CD4-positive, alpha-beta T cell treated with Interleukin-4 for 4 hours (primary cell): ENCODE measurements around the gene SPINDOC.

Experiments used
- DNase-seq: peaks from one replicate; pipeline ENCODE4 v3.0.0-alpha.2; 2020

SPINDOC gene

DNA sequence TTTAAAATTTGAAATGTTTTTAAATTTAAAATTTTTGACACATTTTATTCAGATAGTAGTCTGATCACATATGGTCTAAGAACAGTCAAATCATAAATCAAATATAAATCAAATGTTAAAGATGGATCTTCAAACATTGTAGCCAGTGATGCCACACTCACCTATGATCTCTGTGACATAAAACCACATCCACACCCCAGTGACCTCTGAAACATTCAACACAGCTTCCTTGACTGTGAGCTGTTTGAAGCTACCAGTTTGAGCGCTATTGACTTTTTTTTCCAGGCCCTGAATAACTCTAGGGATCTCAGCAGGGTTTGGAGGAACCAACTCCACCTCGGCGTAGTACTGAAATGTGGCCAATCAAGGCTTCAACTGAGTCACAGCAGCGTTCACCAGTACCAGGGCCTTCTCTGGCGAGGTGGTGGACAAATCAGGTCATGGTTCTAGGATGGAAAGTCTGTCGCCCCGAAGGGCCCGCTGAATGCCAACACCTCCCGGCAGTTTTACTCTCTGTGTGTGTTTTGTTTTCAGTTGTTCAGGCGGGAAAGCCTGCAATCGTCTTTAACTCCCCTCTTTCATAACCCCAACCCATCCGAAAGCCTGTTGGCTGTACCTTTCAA is 21.4 kb downstream of the SPINDOC start:
- no peak for DNase-seq

DNA sequence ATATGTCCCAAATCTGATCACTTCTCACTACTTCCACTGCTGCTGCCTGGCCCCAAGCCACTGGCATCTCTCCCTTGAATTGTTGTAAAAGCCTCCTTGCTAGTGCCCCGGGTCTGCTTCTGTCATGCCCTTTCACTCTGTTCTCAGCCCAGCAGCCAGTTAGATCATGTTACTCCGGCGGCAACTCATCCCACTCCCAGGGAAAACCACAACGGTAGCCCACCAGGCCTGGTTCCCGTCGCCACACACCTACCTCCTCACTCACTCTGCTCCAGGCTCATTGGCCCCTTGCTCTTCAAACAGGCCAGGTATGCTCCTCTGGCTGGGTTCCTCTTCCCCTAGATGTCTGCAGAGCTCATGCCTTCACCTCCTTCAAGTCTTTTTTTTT is 21.9 kb downstream of the SPINDOC start:
- no peak for DNase-seq

DNA sequence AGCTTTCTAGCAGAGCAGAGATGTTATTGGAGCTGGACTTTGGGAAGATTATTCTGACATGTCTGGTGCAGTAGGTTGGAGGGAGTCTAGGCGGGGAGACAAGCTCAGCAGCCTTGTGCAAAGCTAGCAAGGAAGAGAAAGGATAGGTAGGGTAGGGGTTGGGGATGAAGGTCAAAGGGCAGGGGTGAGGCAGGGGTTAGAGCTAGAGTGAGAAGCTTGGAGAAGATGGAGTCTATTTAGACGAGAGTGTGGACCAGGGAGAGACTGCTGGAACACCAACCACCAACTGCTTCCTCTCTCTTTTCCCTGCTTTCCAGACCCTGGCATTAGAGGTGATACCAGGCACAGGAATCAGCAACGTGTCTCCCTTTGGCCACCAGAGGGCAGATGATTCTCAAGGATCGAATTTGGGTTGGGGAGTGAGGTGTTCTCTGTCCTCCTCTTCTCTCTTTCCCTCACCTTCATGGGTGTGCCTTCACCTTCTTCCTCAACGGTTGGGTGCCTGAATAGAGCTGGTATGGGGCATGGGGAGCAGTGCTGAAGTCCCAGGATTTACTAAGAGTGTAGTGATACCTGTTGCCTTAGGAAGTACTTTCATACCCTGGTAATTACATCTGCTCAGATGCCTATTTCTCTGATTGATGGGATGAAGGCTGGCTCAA is 23.9 kb downstream of the SPINDOC start:
- DNase-seq = peak; percentile 82

DNA sequence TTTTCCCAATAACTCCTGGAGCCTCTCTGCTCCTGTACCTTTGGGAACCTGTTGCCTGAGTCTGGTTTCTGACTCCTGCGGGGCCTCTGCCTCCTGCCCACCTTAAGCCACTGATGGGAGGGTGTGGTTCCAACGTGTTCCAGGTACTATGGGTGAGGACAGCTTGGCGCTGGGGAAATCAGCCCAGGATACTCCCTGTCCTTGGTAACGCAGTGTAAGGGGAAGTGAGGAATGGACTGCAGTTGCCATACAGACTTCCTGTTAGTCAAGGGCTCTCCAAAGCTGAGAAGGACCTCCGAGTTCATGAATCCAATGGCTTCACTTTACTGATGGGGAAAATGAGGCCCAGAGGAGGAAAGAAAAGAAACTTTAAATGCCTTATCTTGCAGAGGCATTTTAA is 24.5 kb downstream of the SPINDOC start:
- DNase-seq = no peak

DNA sequence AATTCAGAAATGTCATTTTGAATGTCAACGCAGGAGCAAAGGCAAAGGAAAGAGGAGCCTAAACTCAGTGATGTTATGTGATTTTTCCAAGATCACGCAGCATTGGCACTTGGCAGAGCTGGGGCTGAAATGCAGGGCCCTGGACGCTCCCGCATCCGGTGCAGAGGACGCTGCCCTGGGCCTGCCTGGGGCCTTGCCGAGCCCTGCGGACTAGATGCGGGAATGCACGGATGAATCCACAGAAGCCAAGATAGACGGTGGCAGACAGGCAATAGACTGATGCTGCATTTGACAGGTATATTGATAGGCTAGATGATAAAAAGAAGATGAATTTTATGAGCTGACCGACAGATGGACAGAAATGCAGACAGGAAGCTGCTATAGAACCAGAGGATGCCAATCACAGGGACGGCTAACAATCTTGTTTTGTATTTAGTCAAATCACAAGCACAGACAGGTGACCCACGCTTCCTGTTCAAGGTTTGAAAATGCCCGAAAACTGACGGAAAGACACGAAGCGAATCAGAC is 25.0 kb downstream of the SPINDOC start:
- DNase-seq = no peak

DNA sequence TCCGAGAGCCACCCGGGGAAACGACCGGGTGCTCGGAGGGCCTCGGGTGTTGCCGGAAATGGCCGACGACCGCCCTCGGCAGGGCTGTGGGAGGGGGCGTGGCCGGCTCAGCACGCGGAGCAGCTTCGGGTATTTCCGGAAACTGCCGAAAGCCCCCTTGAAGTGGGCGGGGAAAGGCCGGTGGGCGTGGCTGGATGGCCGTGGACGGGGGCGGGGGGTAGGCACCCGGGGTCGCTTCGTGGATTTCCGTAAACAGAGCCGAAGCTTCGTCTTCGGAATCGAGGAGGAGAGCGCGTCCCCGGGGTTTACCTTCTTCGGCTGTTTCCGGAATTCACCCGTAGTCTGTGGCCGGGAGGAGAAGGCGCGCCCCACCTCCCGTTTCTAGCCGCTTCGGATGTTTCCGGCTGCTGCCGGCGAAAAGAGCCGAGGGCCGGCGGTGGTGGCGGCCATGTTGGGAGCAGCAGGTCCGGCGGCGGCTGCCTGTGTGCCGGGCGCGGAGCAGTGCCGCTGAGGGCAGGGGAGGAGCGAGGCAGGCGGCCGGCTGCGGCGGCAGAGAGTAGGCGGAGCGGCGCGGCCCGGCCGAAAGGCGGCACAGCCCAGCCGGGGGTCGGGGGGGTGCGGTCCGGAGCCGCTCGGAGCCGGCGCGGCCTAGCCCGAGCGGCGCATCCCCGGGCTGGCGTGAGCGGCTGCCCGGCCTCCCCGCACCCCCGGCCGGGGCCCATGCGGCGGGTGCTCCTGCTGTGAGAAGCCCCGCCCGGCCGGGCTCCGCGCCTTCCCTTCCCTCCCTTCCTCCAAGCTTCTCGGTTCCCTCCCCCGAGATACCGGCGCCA is 25.6 kb downstream of the SPINDOC start, which contains the start of gene MARK2:
TSS of gene MARK2 (plus strand) at position 433 of the 830 bp plus-strand sequence. CDS start at position 830, 397 bp downstream.
- DNase-seq = peak; percentile 98

DNA sequence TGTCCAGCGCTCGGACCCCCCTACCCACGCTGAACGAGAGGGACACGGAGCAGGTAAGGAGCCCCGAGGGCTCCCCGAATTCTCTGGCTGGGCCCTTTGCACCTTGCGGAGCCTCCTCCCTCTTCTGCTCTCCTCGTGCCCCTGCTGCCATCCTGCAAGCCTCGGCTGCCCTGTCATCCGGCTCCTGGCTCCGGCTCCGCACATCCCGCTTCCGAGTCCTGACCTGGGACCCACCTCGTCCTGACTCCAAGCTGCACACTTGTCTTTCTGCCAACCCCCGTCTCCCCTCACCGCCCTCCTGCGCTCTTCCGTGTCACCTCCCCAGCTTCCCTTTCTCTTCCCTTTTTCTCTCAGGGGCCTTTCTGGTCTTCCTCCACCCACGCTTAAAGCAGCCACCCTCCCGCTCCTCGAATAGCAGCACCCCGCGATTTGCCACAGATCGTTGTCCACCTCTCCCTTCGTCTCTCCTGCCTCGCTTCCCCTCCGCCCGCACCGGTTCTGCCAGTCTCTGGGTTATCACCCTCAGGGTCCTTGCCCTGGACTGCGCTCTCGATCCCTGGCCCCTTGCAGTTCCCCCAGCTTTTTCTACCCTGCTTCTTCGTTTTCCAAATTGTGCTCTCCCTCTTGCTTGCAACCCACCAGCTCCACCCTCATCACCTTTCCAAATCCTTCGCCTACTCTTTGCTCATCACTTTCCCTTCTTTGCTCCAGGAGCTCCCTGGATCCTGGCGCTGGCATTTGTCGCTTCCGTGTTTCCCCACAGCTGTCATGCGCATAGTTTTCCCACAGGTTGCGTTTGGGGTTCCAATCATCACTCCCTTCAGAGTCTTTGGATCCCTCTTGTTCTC is 26.5 kb downstream of the SPINDOC start:
- no peak for DNase-seq

DNA sequence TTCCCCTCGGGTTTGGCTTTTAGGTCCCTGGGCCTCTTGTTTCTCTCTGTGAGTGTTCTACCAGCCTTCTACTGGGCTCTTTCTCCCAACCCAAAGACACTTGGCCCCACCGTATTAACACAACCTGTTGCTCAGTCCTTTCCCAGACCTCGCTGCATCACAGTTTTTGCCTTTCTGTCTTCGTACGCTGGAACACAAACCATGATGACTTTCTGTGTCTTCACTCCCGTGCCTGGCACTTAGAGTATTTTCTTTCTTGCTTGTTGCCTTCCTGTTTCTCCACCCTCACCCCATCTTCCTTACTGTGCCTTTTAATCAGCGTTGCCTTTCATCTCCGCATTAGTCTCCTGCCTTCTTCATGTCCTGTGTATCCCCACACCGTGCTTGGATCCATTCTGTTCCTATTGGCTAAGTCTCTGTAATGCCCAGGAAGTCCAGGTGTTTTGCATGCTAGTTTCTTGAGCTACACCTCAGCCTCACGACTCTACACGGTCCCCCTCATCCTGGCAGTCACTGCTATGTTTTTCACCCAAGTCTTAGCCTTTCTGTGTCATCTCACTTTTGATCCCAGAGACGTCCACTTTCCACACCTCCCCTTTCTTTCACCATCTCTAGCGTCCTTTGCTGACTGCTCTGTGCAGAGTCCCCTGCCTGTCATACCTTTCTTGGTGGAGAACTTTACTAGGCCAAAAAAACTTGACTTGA is 27.3 kb downstream of the SPINDOC start:
- no peak for DNase-seq

DNA sequence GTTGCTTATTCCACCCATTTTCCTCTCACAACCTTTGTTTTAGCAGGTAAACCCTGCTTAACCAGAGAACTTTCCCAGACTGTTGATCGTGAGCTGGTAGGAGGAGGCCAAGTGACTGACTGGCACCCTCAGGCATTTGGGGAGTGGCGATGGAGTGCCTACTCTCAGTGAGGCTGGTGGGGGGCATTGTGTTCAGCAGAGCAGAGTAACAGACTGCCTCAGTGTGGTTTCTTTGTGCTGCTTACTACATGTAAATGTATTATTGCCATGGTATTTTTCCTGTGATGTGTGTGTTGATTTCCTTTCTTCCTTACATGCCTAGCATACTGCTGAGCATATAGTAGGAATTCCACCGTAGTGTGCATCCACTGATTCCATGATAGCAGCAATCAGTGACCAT is 28.3 kb downstream of the SPINDOC start:
- no peak for DNase-seq

DNA sequence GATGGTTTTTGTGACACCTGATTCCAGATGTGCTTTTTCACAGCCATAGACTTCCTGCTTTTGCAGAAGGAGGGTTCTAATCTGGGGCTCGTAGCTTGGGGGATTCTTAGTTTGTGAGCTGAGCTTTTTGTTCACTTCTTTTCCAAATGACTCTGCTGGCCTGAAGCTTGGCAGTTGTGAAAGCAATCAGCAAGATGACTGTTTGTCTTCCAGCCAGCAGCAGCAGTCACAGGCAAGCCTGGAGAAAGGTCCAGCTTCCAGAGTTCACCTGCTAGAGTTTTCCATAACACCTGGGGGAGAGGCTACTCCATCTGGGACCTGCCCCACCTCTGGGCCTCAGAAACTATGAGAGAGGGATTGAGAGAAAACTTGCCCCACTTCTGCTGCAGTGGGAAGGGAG is 29.8 kb downstream of the SPINDOC start:
- no peak for DNase-seq

DNA sequence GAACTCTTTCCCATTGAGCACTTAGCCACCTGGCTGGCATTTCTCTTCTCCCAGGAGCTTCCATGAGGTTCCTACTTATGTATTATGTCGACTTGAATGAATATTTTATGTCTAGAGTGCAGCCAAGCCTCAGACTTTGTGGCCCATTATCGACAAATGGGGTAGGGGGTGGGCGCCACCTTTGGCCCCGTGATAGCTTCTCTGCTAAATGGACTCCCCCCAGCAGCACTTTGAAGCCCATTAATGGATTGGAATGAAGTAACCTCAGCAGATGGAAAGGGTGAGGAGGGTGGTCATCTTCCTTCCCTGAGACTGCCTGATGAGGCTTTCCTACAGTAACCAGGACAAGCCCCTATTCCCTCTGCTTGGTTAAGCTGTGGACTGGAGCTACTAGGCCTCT is 31.6 kb downstream of the SPINDOC start:
- DNase-seq = no peak

DNA sequence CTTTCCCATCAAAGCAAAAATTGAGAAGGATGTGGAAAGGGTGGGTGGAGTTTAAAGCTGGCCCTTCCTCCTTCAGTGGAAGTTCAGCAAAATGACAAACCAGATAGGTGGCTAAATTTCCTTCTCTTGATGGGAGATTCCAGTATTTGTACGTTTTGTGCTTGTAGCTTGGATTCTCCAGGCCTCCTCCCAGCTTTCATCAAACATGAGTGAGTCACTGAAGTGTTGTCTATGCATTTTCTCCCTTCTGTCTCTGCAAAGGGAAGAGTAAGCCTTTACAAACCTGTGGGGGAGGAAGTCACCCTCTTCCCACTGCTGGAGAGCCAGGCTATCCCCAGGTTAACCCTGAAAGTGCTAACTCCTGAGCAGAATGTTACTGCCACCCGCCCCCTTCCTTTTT is 32.0 kb downstream of the SPINDOC start:
- no peak for DNase-seq

DNA sequence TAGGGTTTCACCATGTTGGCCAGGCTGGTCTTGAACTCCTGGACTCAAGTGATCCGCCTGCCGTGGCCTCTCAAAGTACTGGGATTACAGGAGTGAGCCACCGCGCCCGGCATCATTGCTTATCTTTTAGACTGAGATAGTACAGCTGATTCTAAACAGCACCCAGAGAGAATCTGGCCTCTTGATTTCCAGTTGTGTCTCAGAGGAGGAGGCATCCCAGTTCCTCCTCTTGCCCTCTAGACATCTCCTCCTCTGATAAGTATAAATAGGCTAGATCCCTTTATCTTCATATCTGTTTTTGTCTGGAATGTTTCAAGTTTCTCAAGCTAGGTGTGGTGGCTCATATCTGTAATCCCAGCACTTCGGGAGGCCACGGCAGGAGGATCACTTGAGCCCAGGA is 32.7 kb downstream of the SPINDOC start:
- DNase-seq = no peak

DNA sequence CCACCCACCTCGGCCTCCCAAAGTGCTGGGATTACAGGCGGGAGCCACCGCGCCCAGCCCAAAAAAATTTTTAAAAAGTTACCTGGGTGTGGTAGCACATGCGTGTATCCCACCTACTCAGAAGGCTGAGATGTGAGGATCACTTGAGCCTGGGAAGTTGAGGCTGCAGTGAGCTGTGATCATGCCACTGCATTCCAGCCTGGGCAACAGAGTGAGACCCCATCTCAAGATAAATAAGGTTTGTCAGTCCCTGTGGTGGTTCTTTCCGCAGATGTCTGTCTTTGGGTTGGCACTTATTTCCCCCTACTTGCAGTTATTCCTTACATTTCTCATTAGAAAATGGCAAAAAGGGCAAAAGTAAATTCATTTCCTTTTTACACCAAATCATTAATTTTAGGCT is 33.6 kb downstream of the SPINDOC start:
- DNase-seq = no peak

DNA sequence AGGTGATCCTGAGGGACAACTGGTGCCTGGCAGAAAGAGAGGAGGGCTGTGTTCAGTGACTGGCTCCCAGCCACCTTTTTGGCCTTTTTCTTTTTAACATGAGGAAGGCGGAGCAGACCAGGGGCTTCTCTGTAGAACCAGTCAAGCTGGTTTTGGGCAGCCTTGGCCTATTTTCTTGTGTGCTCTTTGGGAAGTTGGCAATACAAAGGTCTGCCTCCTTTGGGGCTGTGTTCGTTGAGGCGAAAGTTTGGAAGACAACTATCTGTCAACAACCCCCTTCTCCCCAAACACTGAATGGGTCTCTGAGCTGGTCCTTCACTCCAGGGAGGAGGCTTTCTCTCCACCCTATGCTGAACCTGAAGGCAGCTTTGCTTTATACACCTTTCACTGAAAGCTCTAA is 34.1 kb downstream of the SPINDOC start:
- no peak for DNase-seq

DNA sequence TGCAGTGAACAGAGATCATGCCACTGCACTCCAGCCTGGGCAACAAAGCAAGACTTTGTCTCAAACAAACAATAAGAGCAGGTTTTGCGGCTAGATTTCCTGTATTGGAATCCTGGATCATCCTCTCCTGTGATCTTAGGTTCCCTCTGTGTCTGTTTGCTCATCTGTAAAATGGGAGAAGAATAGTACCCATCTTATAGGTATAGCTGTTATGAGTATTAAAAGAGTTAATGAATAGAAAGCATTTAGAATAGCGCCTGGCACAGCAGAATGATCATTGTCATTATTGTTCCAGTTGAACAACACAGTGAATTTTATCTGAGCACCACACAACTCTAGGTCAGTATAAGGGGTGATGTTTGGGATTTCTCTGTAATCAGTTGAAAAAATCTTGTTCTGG is 36.4 kb downstream of the SPINDOC start:
- no peak for DNase-seq

DNA sequence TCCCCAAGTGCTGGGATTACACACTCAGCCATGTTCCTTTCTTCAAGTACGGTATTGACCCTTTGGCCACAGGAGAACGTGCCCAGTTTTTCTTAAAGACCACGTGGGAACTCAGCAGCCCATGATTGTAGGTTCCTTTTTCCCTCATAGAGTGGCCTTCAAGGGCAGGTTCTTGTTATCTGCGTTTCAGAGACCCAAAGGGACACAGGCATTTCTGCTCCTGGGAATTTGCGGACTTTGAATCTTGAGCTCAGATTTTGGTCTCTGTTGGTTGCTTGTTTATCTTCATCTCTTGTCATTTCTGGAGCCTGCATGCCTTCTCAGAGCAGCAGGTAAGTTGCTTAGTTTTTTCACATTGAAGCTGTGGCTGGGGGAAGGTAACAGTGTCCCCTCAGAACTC is 37.7 kb downstream of the SPINDOC start:
- no peak for DNase-seq

DNA sequence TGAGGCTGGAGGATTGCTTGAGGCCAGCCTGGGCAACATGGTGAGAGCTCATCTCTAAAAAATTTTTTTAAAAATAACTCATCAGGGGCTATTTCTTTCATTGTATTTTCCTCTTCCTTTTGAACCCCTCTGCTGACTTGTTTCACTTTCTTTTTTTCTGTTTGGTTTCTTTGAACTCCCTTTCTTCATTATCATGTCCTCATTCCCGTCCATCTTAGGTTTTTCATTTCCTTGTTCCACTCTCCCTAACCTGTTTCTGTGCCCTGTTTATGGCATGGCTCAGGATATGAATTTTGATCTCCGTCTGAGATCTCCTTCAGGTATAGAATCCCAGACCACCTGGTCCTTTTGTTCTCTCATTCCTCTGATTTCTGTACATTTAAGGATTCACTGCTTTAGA is 38.1 kb downstream of the SPINDOC start:
- no peak for DNase-seq

DNA sequence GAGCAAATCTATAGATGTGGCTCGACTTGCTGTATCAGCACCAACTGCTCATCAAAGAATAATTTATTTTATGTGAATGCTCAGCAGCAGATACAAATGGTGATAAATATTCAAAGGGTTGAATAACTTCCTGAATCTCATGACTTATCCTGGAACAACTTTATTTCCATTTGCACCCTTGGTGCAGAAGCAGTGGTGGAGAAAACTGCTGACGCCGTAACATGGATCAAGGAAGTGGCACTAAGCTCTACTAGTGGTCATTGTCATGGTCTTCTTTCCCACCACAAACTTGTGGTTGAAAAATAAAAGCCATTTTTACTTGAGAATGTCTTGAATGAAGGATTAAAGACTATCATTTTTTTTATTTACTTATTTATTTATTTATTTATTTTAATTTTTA is 40.2 kb downstream of the SPINDOC start:
- no peak for DNase-seq

DNA sequence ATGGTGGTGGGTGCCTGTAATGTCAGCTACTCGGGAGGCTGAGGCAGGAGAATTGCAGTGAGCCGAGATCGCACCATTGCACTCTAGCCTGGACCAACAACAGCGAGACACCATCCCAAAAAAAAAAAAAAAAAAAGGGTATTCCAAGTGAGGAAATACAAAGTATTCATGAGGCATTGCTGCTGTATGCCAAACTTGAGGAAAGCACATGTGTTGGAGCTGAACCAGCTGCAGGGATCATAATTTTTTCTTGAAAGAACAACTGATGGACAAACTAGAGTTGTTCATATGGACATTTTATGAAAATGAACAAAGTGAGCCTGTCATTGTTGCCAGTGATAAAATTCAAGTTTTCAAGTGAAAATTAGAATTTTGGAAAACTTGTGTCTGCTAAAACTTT is 41.4 kb downstream of the SPINDOC start:
- no peak for DNase-seq

DNA sequence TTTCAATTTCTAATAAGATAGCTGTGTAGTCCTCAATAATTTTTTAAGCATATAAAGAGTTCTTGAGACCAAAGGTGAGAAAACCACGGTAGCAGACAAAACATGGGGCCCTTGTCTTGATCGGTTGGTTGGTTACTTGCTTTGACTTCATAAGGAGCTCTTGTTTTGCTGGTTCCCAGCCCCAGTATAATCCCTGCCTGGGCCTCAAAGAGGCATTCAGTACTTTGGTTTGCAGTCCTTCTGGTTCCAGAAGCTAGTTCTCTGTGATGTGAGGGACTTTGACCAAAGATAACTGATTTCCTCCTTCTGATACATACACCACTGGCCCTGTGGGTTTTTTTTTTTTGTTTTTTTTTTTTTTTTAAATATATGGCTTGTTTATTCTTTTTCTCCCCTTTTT is 42.7 kb downstream of the SPINDOC start:
- DNase-seq = peak; percentile 30
